HG02623 (cell line): Measurements from ENCODE around the gene FGD5.

Experiments
- ATAC-seq: cut with Tn5 transposase; IDR thresholded peaks from one replicate; pipeline ENCODE4 v1.9.1; 2021; ENCODE audit warnings: moderate library complexity; ENCODE audit not compliant: unreplicated experiment

FGD5 gene

GRCh38 chr3:14957925-14958324 lies 139.2 kb downstream of the FGD5 start:
- no peak for ATAC-seq

GRCh38 chr3:14959359-14959943 lies 140.7 kb downstream of the FGD5 start:
- ATAC-seq = peak; percentile 49

GRCh38 chr3:14962762-14963161 lies 144.0 kb downstream of the FGD5 start:
- ATAC-seq = no peak

- no peak for ATAC-seq
These were observed 148.5 kb downstream of the FGD5 start for GRCh38 chr3:14967285-14967684.

GRCh38 chr3:14969671-14970070 lies 150.9 kb downstream of the FGD5 start:
- ATAC-seq = no peak

- no peak for ATAC-seq
These were observed 157.6 kb downstream of the FGD5 start for GRCh38 chr3:14976317-14976716.

GRCh38 chr3:14980689-14981088 lies 161.9 kb downstream of the FGD5 start:
- no peak for ATAC-seq
